ENCODE data around the gene HPN. TPM values are rescaled to one million over a fixed set of nuclear protein-coding genes. Genes with fewer than 3 reads are reported as not detected.

The HPN gene
- polyA plus RNA-seq, 3 donors, result 0.05 TPM; not detected in 2

DNA sequence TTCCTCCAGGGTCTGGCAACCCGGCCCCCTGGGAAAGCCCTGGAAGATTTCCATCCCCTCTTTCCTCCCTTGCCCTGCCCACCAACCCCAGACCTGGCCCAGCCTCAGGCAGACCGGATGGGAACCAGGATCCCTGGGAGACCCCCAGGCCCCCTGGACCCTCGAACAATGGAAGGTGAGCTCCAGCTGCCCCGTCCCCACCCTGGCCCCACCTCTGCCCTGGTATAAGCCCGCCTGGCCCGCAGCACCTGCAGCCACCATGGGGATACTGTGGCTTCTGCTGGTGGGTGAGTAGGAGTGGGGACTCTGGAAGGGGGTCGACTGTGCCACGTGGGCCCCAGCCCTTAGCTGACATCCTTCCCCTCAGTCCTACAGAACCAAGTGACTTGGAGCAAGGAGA, 32.4 kb downstream of the HPN start:
- H3K9me3 Mint-ChIP-seq, result peaks cover 4 to 10% (median 10%) of the 10 kb centered on the region in 7 donors
- H3K27me3 ChIP-seq (ENCODE audit: control insufficient read depth in 2 of 2, insufficient read depth in 2 of 2, low read length in 2 of 2), result no peaks in the 10 kb centered on the region
- no peak for DNase-seq
- H4K20me1 ChIP-seq (ENCODE audit: insufficient read depth, low read length), result no peaks in the 10 kb centered on the region
- H3K36me3 Mint-ChIP-seq, result no peaks in the 10 kb centered on the region
- H3K4me1 ChIP-seq (ENCODE audit: control insufficient read depth in 1 of 2, insufficient read depth in 2 of 2, low read length in 2 of 2), result no peaks in the 10 kb centered on the region
- no peak overlapping the region for H3K4me2 ChIP-seq (replicated peaks; ENCODE audit: extremely low read depth, low read length, poor library complexity, severe bottlenecking)
- no peak overlapping the region for H3K27ac Mint-ChIP-seq
- H3K9ac ChIP-seq (ENCODE audit: insufficient read depth, low read length, poor library complexity, severe bottlenecking), result no peak overlapping the region
- no peak overlapping the region for H3K4me3 Mint-ChIP-seq
- TF ChIP-seq, protein P1, sequence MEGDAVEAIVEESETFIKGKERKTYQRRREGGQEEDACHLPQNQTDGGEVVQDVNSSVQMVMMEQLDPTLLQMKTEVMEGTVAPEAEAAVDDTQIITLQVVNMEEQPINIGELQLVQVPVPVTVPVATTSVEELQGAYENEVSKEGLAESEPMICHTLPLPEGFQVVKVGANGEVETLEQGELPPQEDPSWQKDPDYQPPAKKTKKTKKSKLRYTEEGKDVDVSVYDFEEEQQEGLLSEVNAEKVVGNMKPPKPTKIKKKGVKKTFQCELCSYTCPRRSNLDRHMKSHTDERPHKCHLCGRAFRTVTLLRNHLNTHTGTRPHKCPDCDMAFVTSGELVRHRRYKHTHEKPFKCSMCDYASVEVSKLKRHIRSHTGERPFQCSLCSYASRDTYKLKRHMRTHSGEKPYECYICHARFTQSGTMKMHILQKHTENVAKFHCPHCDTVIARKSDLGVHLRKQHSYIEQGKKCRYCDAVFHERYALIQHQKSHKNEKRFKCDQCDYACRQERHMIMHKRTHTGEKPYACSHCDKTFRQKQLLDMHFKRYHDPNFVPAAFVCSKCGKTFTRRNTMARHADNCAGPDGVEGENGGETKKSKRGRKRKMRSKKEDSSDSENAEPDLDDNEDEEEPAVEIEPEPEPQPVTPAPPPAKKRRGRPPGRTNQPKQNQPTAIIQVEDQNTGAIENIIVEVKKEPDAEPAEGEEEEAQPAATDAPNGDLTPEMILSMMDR (IDR thresholded peaks at IDR 0.05), result no peak
- intact Hi-C loops (cut with micrococcal nuclease), result no loop called here
- H3K36me3 ChIP-seq (replicated peaks in 1 of 2; ENCODE audit: control insufficient read depth in 1 of 2, insufficient read depth in 2 of 2, low read length in 2 of 2), result no peaks in the 10 kb centered on the region
- no peak overlapping the region for H2AFZ ChIP-seq (ENCODE audit: insufficient read depth, low read depth, low read length, poor library complexity, severe bottlenecking)
- H3K79me2 ChIP-seq (ENCODE audit: insufficient read depth, low read length), result no peaks in the 10 kb centered on the region
- H3K4me1 Mint-ChIP-seq, result no peaks in the 10 kb centered on the region
- 90% methylated on average over 3 of the region's 8 CpGs for WGBS (ENCODE audit: insufficient coverage)
- no peak overlapping the region for H3K4me3 ChIP-seq (replicated peaks in 1 of 3; ENCODE audit: low read depth in 2 of 3, low read length in 3 of 3)
- no peak overlapping the region for H3K27ac ChIP-seq (ENCODE audit: low read depth in 1 of 2, low read length in 2 of 2)
- peaks cover 5 to 6% (median 5%) of the 10 kb centered on the region in 3 donors for H3K27me3 Mint-ChIP-seq (ENCODE audit: low read depth in 3 of 3)
- peaks cover 7 to 9% of the 10 kb centered on the region in 2 donors for H3K9me3 ChIP-seq (replicated peaks in 1 of 2; ENCODE audit: control insufficient read depth in 1 of 2, insufficient read depth in 1 of 2, low read length in 2 of 2)

DNA sequence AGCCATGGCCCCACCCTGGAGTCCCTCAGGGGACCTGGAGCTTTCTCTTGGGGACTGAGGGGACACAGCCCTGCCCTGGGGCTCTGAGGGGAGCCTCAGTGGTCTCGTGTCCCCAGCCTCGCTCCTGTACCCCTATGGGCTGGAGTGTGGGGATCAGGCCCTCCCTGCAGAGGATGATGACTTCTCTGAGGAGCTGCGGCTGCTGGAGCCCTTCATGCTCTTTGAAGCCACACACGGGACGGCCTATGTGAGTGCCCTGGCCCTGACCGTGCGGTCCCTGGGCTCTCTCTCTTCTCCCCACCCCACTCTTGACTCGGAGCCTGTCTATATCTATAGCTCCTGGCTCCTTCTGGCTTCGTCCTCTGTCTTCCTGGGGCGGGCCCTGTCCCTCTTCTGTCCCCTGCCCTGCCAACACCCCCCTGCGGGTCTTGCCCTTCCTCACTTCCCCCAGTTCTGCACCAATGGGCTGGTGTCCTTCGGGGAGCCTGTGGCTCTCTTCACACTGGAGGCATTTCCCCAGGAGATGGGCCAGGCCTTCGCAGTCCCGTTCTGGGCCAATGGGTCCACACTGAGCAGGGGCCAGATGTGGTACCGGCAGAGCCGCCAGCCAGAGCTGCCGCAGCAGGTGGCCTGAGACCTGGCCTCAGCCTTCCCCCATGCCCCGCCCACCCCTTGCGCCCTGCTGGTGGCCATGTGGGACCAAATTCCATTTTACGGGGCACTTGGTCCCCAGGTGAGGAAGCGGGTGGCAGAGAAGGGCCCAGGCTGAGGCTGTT, 33.1 kb downstream of the HPN start:
- 94% methylated on average over 20 of the region's 21 CpGs for WGBS (ENCODE audit: insufficient coverage)

More for the DNA sequence above, 33.1 kb downstream of the HPN start:
- peaks cover 4 to 10% (median 9%) of the 10 kb centered on the region in 7 donors for H3K9me3 Mint-ChIP-seq
- peaks cover 5 to 8% (median 6%) of the 10 kb centered on the region in 3 donors for H3K27me3 Mint-ChIP-seq (ENCODE audit: low read depth in 3 of 3)
- H3K4me2 ChIP-seq (replicated peaks; ENCODE audit: extremely low read depth, low read length, poor library complexity, severe bottlenecking), result no peak overlapping the region
- H3K36me3 ChIP-seq (replicated peaks in 1 of 2; ENCODE audit: control insufficient read depth in 1 of 2, insufficient read depth in 2 of 2, low read length in 2 of 2), result no peaks in the 10 kb centered on the region
- H3K36me3 Mint-ChIP-seq, result no peaks in the 10 kb centered on the region
- no peaks in the 10 kb centered on the region for H4K20me1 ChIP-seq (ENCODE audit: insufficient read depth, low read length)
- no peak overlapping the region for H2AFZ ChIP-seq (ENCODE audit: insufficient read depth, low read depth, low read length, poor library complexity, severe bottlenecking)
- no peak overlapping the region for H3K9ac ChIP-seq (ENCODE audit: insufficient read depth, low read length, poor library complexity, severe bottlenecking)
- H3K4me3 Mint-ChIP-seq, result no peak overlapping the region
- H3K27me3 ChIP-seq (ENCODE audit: control insufficient read depth in 2 of 2, insufficient read depth in 2 of 2, low read length in 2 of 2), result no peaks in the 10 kb centered on the region
- no peaks in the 10 kb centered on the region for H3K4me1 Mint-ChIP-seq
- TF ChIP-seq, protein P1 (IDR thresholded peaks at IDR 0.05), result no peak
- intact Hi-C loops (cut with micrococcal nuclease), result no loop called here
- peaks cover 7 to 9% of the 10 kb centered on the region in 2 donors for H3K9me3 ChIP-seq (replicated peaks in 1 of 2; ENCODE audit: control insufficient read depth in 1 of 2, insufficient read depth in 1 of 2, low read length in 2 of 2)
- no peak for DNase-seq
- H3K27ac Mint-ChIP-seq, result no peak overlapping the region
- no peaks in the 10 kb centered on the region for H3K4me1 ChIP-seq (ENCODE audit: control insufficient read depth in 1 of 2, insufficient read depth in 2 of 2, low read length in 2 of 2)
- H3K4me3 ChIP-seq (replicated peaks in 1 of 3; ENCODE audit: low read depth in 2 of 3, low read length in 3 of 3), result no peak overlapping the region
- no peaks in the 10 kb centered on the region for H3K79me2 ChIP-seq (ENCODE audit: insufficient read depth, low read length)
- no peak overlapping the region for H3K27ac ChIP-seq (ENCODE audit: low read depth in 1 of 2, low read length in 2 of 2)
